HG02798 (cell line): ENCODE measurements around the gene POLR2H.
A peak's percentile ranks its signal among the peaks of the same experiment; 100 is the strongest.

Experiments
- ATAC-seq: cut with Tn5 transposase; IDR thresholded peaks from one replicate; pipeline ENCODE4 v1.9.1; 2021; ENCODE audit warnings: mild to moderate bottlenecking; ENCODE audit not compliant: unreplicated experiment, poor library complexity

POLR2H gene

DNA sequence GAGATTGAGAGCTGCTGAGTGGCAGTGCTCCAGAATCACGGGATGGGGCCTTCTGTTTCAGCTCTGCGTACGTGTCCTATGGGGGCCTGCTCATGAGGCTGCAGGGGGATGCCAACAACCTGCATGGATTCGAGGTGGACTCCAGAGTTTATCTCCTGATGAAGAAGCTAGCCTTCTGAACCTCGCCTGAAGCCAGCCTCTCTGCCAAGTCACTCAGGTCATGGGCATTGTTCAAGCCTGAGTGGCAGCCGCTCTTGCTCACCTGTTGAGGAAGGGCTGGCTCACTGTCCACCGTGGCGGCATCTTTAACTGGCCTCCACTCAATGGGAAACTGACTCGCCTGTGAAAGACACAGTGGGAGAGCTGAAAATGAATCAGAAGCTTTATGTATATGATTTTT is 6.6 kb downstream of the POLR2H start:
- no peak for ATAC-seq

DNA sequence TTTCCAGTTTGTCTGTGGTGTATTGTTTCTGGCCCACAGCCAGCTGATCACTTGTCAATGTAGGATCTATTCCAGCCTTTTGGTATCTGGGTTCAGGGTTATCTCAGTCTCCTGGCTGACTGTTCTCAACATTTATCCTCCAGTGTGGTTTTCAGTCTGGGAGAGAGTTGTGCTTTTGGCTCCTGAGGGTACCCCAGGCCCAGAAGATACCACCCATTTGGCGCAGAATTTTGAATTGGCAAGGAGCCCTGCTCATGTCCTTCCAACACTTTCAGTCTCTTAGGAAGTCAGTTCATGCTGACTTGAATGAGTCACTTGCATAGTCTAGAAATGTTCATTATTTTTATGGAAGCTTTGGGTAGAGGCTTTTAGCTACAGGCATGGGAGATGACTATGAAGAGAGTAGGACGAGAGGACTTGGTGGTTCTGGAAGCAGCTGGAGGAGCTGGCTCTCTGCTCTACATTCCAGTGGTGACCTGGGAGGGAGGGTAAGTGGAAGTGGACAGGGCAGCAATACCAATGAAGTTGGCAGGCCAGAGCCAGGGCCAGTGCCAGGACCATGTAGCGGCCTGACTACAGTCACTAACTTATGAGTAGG is 7.2 kb downstream of the POLR2H start:
- no peak for ATAC-seq

- peak; percentile 68 for ATAC-seq
Measured at GRCh38 chr3:184371570-184372018, 10.1 kb downstream of the POLR2H start.

DNA sequence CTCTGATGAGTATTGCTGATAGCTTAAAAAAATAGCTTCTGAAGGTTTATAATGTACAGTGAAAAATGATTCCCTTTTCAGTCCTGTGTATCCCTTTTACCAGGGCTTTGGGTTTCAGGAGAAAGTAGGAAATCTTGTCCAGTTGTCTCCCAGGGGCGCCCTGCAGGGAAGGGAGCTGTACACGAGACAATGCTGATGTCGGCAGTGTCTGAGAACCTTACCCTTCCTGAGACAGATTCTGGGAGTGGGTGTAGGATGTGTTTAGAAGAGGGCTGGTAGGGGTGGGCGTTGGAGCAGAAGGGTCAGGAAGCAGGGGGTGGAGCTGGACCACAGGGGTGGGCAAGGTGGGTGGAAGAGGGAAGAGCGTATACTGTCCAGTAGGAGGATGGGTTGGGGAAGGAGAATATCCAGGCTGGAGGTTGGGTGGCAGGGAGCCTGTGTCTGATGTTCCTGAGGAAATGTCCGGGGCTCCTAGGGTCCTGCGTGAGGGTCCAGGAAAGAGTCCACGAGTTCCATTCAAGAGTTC is 10.8 kb downstream of the POLR2H start:
- ATAC-seq = no peak

DNA sequence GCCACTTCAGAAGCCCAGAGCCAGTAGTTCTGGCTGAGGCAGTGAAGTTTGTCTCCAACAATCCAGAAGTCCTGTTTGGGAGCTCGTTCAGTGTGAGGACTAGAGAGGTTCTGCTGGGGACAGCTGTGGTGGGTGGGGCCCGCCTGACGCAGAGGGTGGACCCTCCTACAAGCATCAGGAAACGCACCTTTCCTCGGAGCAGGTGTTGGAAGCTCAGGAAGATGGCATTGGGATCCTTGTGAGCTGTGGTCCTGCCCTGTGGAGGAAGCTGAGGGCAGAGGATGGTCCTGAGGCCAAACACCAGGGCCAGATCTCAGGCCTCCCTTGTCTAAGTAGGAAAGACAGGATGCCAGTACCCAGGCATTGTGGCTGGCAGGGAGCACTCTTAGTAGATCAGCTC is 11.4 kb downstream of the POLR2H start:
- no peak for ATAC-seq

DNA sequence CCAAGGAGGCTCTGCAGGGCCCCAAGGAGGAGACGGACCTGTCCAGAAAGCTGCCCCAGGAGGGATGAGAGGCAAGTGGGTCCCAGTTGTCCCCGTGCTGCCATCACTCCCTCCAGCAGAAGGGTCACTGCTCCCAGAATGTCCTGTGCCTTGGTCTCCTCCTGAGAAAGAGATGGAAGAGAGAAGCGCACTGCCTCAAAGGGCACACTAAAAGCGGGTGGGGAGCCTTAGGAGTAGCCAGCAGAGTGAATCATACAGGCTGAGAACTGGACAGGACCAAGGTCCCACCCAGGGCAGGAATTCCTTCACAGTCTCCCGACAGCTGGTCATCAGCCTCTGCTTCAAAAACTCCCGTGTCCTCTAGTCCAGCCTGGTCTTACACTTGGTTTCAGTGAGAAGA is 11.9 kb downstream of the POLR2H start:
- ATAC-seq = no peak

GRCh38 chr3:184375747-184376461 is 14.4 kb downstream of the POLR2H start:
- ATAC-seq = no peak

GRCh38 chr3:184377374-184377773 is 15.9 kb downstream of the POLR2H start:
- ATAC-seq = no peak

DNA sequence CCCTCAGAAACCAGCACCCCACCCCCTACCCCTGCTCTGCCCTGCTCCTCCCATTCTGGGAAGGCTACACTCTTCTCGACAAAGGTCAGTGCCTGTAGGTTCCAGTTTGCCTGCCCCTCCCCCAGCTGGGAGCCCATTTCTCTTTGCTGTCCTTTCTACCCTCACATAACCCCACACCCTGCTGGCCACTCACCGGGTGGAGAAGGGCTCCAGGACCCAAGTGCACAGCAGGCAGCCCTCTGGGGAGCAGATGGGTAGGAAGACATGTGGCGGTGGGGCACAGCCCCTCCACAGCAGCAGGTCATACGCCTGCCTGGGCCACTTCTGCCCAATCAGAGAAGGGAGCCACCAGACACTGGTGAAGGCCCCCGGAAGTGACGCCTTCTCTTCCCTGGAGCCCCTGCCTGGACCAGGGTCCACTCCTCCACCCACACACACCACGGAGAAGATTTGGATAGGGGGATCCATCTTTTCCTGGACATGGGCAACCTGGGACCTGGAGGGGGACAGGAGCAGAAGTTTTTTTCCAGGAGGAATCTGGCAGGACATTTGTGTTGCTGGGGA is 16.5 kb downstream of the POLR2H start, which contains the start of gene THPO:
Gene THPO (minus strand): TSS at position 326 of the 564 bp plus-strand sequence. CDS start 1,948 bp downstream, outside the sequence.
- ATAC-seq = no peak

- ATAC-seq = no peak
Measured at GRCh38 chr3:184378651-184379357, 17.3 kb downstream of the POLR2H start.

- no peak for ATAC-seq
Measured at GRCh38 chr3:184379358-184380184, 18.1 kb downstream of the POLR2H start, which contains the start of gene CHRD. CHRD (plus strand) TSS chr3:184380054; CDS start chr3:184380319, 265 bp downstream.

GRCh38 chr3:184380185-184380626 is 18.7 kb downstream of the POLR2H start:
- ATAC-seq = no peak

GRCh38 chr3:184380627-184381260 is 19.2 kb downstream of the POLR2H start:
- ATAC-seq = no peak

GRCh38 chr3:184381261-184382224 is 20.0 kb downstream of the POLR2H start:
- no peak for ATAC-seq

DNA sequence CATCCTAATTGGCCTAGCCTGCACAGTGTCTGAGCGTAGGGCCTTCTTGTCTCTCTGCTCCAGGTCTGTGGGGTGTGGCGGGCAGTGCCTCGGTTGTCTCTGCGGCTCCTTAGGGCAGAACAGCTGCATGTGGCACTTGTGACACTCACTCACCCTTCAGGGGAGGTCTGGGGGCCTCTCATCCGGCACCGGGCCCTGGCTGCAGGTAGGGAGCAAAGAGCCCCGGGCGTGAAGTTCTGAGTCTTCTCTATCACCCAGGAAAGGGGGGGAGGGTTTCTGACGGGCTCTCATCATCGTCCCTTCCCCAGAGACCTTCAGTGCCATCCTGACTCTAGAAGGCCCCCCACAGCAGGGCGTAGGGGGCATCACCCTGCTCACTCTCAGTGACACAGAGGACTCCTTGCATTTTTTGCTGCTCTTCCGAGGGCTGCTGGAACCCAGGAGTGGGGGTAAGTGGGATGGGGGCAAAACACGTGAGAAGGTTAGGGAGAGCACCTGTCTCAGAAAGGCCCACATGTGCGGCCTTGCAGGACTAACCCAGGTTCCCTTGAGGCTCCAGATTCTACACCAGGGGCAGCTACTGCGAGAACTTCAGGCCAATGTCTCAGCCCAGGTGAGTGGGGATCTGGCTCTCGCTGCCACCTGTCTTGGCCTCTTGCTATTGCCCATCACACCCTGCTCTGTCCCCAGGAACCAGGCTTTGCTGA is 21.0 kb downstream of the POLR2H start:
- ATAC-seq = no peak

GRCh38 chr3:184383033-184383740 is 21.7 kb downstream of the POLR2H start:
- no peak for ATAC-seq

GRCh38 chr3:184384342-184384741 is 22.8 kb downstream of the POLR2H start:
- ATAC-seq = no peak
